BJ (cell line): ENCODE measurements around the gene FIBCD1. TPM values are rescaled to one million over a fixed set of nuclear protein-coding genes. Genes with fewer than 3 reads are reported as not detected.

ENCODE experiments used
- CTCF ChIA-PET: fragments of 350-600 bp; formaldehyde crosslinking; extraction: SDS; loops from one replicate; lab custom pipeline; 2021; ENCODE audit warnings: antibody characterized with exemption, inconsistent platforms; lab: Yijun Ruan, JAX
- POLR2A ChIA-PET: fragments of 300-600 bp; sonication (Branson Sonifier 250); formaldehyde crosslinking; extraction: SDS; loops from one replicate; lab custom pipeline; 2021; ENCODE audit warnings: antibody characterized with exemption; lab: Charles Lee
- DNase-seq: peaks from one replicate; pipeline ENCODE4 v3.0.0-alpha.2; 2011; ENCODE audit warnings: low read depth
- H3K27me3 ChIP-seq: 2 replicates; pipeline ENCODE4 v1.6.0; 2011; ENCODE audit warnings: low read length; ENCODE audit not compliant: control insufficient read depth, insufficient read depth
- H3K36me3 ChIP-seq: 2 replicates; pipeline ENCODE4 v1.5.1; 2011; ENCODE audit warnings: low read length; ENCODE audit not compliant: control insufficient read depth, insufficient read depth
- H3K4me3 ChIP-seq: 2 replicates; pipeline ENCODE4 v1.5.1; 2011; ENCODE audit warnings: low read depth, mild to moderate bottlenecking, control low read depth, low read length
- CTCF ChIP-seq: IDR thresholded peaks from 2 replicates; pipeline ENCODE4 v1.5.1; 2011; ENCODE audit warnings: low read depth, mild to moderate bottlenecking, control low read depth, inconsistent platforms, low read length, moderate library complexity; ENCODE audit not compliant: insufficient read depth
- polyA plus RNA-seq: library from polyadenylated mRNA; depleted of rRNA; stranded (reverse); fragments of >200 nt; gene quantifications from 2 replicates; pipeline ENCODE4 v1.2.3, GENCODE V29; 2011

Gene FIBCD1
- polyA plus RNA-seq, 1 experiment: 1.4 TPM

GRCh38 chr9:130975156-130975555 is 36.1 kb upstream of the FIBCD1 start:
- TF ChIP-seq CTCF: no peak
- POLR2A ChIA-PET: no interaction called here
- Histone ChIP-seq H3K27me3 (peaks cover 31% of the 10 kb centered on the region), H3K4me3 (no peak overlapping the region), H3K36me3 (no peaks in the 10 kb centered on the region)
- DNase-seq: no peak
- CTCF ChIA-PET: interaction anchor here (0.8 to 2.1 kb wide), 5 partner anchors 10 to 274 kb away, joined by 3 to 11 read pairs (median 5); no protein-coding TSS in a partner anchor

- ChIA-PET POLR2A (no interaction called here), CTCF (interaction anchor here (1.3 to 2.1 kb wide), 3 partner anchors 9 to 274 kb away, joined by 3 to 11 read pairs (median 6); no protein-coding TSS in a partner anchor)
- no peaks in the 10 kb centered on the region for H3K36me3 ChIP-seq
- DNase-seq: no peak
- no peak overlapping the region for H3K4me3 ChIP-seq
- H3K27me3 ChIP-seq: peaks cover 28% of the 10 kb centered on the region
- TF ChIP-seq CTCF: no peak
Measured at GRCh38 chr9:130974697-130975096, 35.6 kb upstream of the FIBCD1 start.

GRCh38 chr9:130973686-130974281 is 34.7 kb upstream of the FIBCD1 start:
- ChIA-PET POLR2A (no interaction called here), CTCF (interaction anchor here (1.0 to 2.1 kb wide), 3 partner anchors 8 to 25 kb away, joined by 3 to 11 read pairs (median 6); no protein-coding TSS in a partner anchor)
- no peak for DNase-seq
- no peak overlapping the region for H3K4me3 ChIP-seq
- no peak for TF ChIP-seq CTCF
- no peaks in the 10 kb centered on the region for H3K36me3 ChIP-seq
- peaks cover 28% of the 10 kb centered on the region for H3K27me3 ChIP-seq

- POLR2A ChIA-PET: no interaction called here
- no peak for TF ChIP-seq CTCF
- H3K4me3 ChIP-seq: no peak overlapping the region
- DNase-seq: no peak
- no peaks in the 10 kb centered on the region for H3K36me3 ChIP-seq
- CTCF ChIA-PET: interaction anchor here (1.0 kb wide), 1 partner anchor 11 kb away, joined by 3 read pairs; no protein-coding TSS in a partner anchor
- peaks cover 28% of the 10 kb centered on the region for H3K27me3 ChIP-seq
Measured at GRCh38 chr9:130972957-130973685, 34.1 kb upstream of the FIBCD1 start.

- Histone ChIP-seq H3K36me3 (no peaks in the 10 kb centered on the region), H3K27me3 (peaks cover 28% of the 10 kb centered on the region), H3K4me3 (no peak overlapping the region)
- no peak for DNase-seq
- ChIA-PET POLR2A (no interaction called here), CTCF (no interaction called here)
- TF ChIP-seq CTCF: no peak
Measured at GRCh38 chr9:130972277-130972956, 33.4 kb upstream of the FIBCD1 start.
